HEK293T (cell line): ENCODE results near the gene HK1.

Experiments
- CTCF ChIA-PET: fragments of 350-600 bp; formaldehyde crosslinking; extraction: SDS; loops from one replicate; lab custom pipeline; 2021; ENCODE audit warnings: antibody characterized with exemption, inconsistent platforms; lab: Yijun Ruan, JAX
- POLR2A ChIA-PET: fragments of 350-600 bp; formaldehyde crosslinking; extraction: SDS; loops from one replicate; lab custom pipeline; 2020; ENCODE audit warnings: antibody characterized with exemption, inconsistent platforms; lab: Yijun Ruan, JAX
- DNase-seq: peaks from one replicate; pipeline ENCODE4 v3.0.0; 2012; ENCODE audit warnings: mixed read lengths; ENCODE audit errors: extremely low spot score
- ARNT ChIP-seq: fragments of 450-650 bp; IDR thresholded peaks from 2 replicates; pipeline ENCODE4 v1.6.1; 2017; ENCODE audit warnings: mild to moderate bottlenecking
- BHLHE40 ChIP-seq: fragments of 450-650 bp; IDR thresholded peaks from 2 replicates; pipeline ENCODE4 v1.6.1; 2016; ENCODE audit warnings: mild to moderate bottlenecking, moderate library complexity, borderline replicate concordance
- CTBP1 ChIP-seq: fragments of 450-650 bp; IDR thresholded peaks from 2 replicates; pipeline ENCODE4 v1.6.1; 2016; ENCODE audit warnings: borderline replicate concordance
- ELF4 ChIP-seq: fragments of 450-650 bp; IDR thresholded peaks from 2 replicates; pipeline ENCODE4 v1.6.1; 2017; ENCODE audit warnings: antibody characterized with exemption
- FOXA1 ChIP-seq: fragments of 450-650 bp; IDR thresholded peaks from 2 replicates; pipeline ENCODE4 v1.6.1; 2016; ENCODE audit warnings: mild to moderate bottlenecking
- FOXK2 ChIP-seq: fragments of 450-650 bp; IDR thresholded peaks from 2 replicates; pipeline ENCODE4 v1.6.1; 2016; ENCODE audit warnings: mild to moderate bottlenecking
- FOXM1 ChIP-seq: fragments of 450-650 bp; IDR thresholded peaks from 2 replicates; pipeline ENCODE4 v1.6.1; 2017; ENCODE audit warnings: mild to moderate bottlenecking, borderline replicate concordance
- HDGF ChIP-seq: fragments of 450-650 bp; IDR thresholded peaks from 2 replicates; pipeline ENCODE4 v1.6.1; 2017; ENCODE audit warnings: antibody characterized with exemption, borderline replicate concordance
- L3MBTL2 ChIP-seq: fragments of 450-650 bp; conservative IDR thresholded peaks from 2 replicates; pipeline ENCODE4 v1.6.1; 2016; ENCODE audit warnings: mild to moderate bottlenecking
- LEF1 ChIP-seq: fragments of 450-650 bp; IDR thresholded peaks from 2 replicates; pipeline ENCODE4 v1.6.1; 2017; ENCODE audit warnings: mild to moderate bottlenecking, borderline replicate concordance
- NFRKB ChIP-seq: fragments of 450-650 bp; IDR thresholded peaks from 2 replicates; pipeline ENCODE4 v1.6.1; 2016; ENCODE audit warnings: mild to moderate bottlenecking, moderate library complexity
- SP1 ChIP-seq: fragments of 450-650 bp; IDR thresholded peaks from 2 replicates; pipeline ENCODE4 v1.6.1; 2017
- SUZ12 ChIP-seq: fragments of 450-650 bp; IDR thresholded peaks from 2 replicates; pipeline ENCODE4 v1.6.1; 2016; ENCODE audit warnings: mild to moderate bottlenecking
- TARDBP ChIP-seq: fragments of 450-650 bp; IDR thresholded peaks from 2 replicates; pipeline ENCODE4 v1.6.1; 2016
- ZNF384 ChIP-seq: fragments of 450-650 bp; IDR thresholded peaks from 2 replicates; pipeline ENCODE4 v1.6.1; 2016
- TF ChIP-seq, protein P1 (sequence below): fragments of 450-650 bp; IDR thresholded peaks from 2 replicates; pipeline ENCODE4 v1.6.1; 2016

The HK1 gene

DNA sequence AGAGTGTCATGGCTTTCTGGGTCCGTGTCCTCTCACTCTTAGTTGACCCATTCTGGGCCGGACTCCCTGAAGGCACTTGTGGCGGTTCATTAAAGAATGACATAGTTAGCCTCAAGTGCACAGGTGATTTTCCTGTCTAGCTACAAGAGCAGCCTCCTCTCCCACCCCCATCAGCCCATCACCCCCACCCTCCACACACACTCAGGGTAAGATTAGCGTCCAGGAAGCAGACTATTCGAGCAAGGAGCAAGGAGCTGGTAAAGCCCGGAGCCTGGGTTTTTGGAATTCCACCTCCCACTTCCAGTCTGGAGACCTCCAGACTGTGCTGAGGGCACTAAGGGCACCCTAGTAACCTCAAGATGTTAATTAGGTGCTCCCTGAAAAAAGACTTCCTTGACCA, 98.9 kb downstream of the HK1 start:
- no peak for DNase-seq
- TF ChIP-seq NFRKB (no peak), CTBP1 (no peak), SUZ12 (no peak), SP1 (no peak), HDGF (no peak), L3MBTL2 (no peak), TARDBP (no peak)
- ChIA-PET POLR2A (no interaction called here), CTCF (interaction anchor here (0.6 kb wide), 1 partner anchor 78 kb away, joined by 6 read pairs; no protein-coding TSS in a partner anchor)

DNA sequence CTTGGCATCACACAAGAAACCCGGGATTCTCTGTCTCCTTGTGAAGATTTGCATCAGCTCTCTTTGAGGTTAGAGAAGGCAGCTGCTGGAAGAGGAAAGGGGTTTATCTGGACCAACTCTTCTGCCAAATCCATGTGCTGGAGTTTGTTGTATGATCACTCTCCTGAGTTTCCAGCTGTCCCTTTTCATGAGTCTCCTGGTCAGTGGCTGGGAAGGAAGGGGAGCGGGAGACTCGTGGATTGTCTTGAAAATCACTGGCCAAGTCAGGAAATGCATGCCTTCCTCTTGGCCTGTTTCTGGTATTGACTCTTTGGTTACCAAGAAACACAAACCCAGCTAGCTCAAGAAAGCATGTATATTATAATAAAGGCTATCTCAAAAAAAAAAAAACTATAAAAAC, 99.6 kb downstream of the HK1 start:
- ChIA-PET CTCF (interaction anchor here (0.6 kb wide), 1 partner anchor 78 kb away, joined by 6 read pairs; no protein-coding TSS in a partner anchor), POLR2A (no interaction called here)
- TF ChIP-seq NFRKB: no peak
- DNase-seq: no peak

DNA sequence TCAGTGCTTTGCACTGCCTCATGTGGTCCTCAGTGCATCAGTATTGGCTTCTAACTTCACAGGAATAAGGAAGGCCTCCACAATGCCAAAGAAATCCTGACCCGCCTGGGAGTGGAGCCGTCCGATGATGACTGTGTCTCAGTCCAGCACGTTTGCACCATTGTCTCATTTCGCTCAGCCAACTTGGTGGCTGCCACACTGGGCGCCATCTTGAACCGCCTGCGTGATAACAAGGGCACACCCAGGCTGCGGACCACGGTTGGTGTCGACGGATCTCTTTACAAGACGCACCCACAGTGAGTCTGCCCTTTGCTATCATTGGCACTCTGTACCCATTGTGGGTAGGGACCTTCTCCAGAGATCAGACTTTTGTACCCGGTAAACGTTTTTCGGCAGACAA, 101.5 kb downstream of the HK1 start:
- ChIA-PET POLR2A (no interaction called here), CTCF (no interaction called here)

GRCh38 chr10:69382382-69383117, 104.3 kb downstream of the HK1 start:
- no peak for TF ChIP-seq ARNT
- no peak for TF ChIP-seq ELF4
- TF ChIP-seq, protein P1, sequence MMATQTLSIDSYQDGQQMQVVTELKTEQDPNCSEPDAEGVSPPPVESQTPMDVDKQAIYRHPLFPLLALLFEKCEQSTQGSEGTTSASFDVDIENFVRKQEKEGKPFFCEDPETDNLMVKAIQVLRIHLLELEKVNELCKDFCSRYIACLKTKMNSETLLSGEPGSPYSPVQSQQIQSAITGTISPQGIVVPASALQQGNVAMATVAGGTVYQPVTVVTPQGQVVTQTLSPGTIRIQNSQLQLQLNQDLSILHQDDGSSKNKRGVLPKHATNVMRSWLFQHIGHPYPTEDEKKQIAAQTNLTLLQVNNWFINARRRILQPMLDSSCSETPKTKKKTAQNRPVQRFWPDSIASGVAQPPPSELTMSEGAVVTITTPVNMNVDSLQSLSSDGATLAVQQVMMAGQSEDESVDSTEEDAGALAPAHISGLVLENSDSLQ: no peak
- TF ChIP-seq FOXK2: no peak
- TF ChIP-seq SP1: no peak
- no peak for TF ChIP-seq NFRKB
- TF ChIP-seq HDGF: no peak
- no peak for TF ChIP-seq L3MBTL2
- no peak for TF ChIP-seq BHLHE40
- TF ChIP-seq LEF1: no peak
- TF ChIP-seq FOXA1: no peak
- TF ChIP-seq CTBP1: no peak
- no peak for TF ChIP-seq SUZ12
- TF ChIP-seq ZNF384: no peak
- TF ChIP-seq TARDBP: no peak
- no peak for TF ChIP-seq FOXM1
- POLR2A ChIA-PET: no interaction called here
- DNase-seq: no peak
- CTCF ChIA-PET: interaction anchor here (0.8 kb wide), 1 partner anchor 147 kb away, joined by 3 read pairs; no protein-coding TSS in a partner anchor

More for the DNA sequence above, 101.5 kb downstream of the HK1 start:
- TF ChIP-seq LEF1: no peak
- TF ChIP-seq, protein P1: no peak
- no peak for TF ChIP-seq ARNT
- TF ChIP-seq L3MBTL2: no peak
- no peak for TF ChIP-seq FOXK2
- TF ChIP-seq FOXM1: no peak
- no peak for TF ChIP-seq CTBP1
- no peak for TF ChIP-seq ZNF384
- TF ChIP-seq ELF4: no peak
- no peak for TF ChIP-seq SUZ12
- TF ChIP-seq NFRKB: no peak
- no peak for TF ChIP-seq FOXA1
- TF ChIP-seq SP1: no peak
- DNase-seq: no peak

DNA sequence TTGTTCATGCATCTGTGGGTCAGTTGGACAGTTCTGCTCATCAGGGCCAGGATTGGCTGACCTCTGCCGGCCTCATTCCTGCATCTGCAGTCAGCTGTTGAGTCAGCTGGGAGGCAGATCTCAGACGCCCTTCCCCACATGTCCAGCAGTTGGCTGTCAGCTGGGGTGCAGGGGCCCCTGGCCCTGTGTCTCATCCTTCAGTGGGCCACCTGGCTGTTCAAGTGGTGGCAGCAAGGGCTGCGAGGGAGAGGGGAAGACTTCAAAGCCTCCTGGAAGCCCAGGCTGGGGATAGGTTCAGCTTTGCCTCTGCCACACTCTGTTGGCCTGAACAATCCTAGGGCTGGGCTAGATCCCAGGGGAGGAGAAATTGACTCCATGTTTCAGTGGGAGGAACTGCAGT, 105.3 kb downstream of the HK1 start:
- TF ChIP-seq TARDBP (no peak), ZNF384 (no peak), L3MBTL2 (no peak), HDGF (no peak), CTBP1 (no peak), FOXM1 (no peak), LEF1 (no peak), NFRKB (no peak), SP1 (no peak)
- TF ChIP-seq, protein P1: no peak

GRCh38 chr10:69384320-69384719, 106.0 kb downstream of the HK1 start:
- ChIA-PET POLR2A (no interaction called here), CTCF (interaction anchor here (0.7 kb wide), 1 partner anchor 177 kb away, joined by 3 read pairs; no protein-coding TSS in a partner anchor)
- TF ChIP-seq HDGF (no peak), ZNF384 (no peak), ELF4 (no peak)
- TF ChIP-seq, protein P1: no peak
- no peak for DNase-seq

More for the DNA sequence above, 105.3 kb downstream of the HK1 start:
- ChIA-PET CTCF (interaction anchor here (0.8 kb wide), 1 partner anchor 148 kb away, joined by 3 read pairs; no protein-coding TSS in a partner anchor), POLR2A (no interaction called here)
- DNase-seq: no peak
